Chondrocyte (in vitro differentiated cells): Measurements from ENCODE around the gene ZNF831. TPM values are rescaled to one million over a fixed set of nuclear protein-coding genes. Genes with fewer than 3 reads are reported as not detected.

Experiments used
- DNase-seq: peaks from one replicate; pipeline ENCODE4 v3.0.0; 2021; ENCODE audit warnings: mixed read lengths, low spot score
- H3K27ac Mint-ChIP-seq: one replicate; pipeline ENCODE4 v1.8.0; 2021; ENCODE audit warnings: mild to moderate bottlenecking, moderate library complexity, mixed read lengths; ENCODE audit not compliant: unreplicated experiment
- H3K27me3 Mint-ChIP-seq: 2 replicates; pipeline ENCODE4 v1.8.0; 2021; ENCODE audit warnings: low read depth, mixed read lengths
- H3K36me3 Mint-ChIP-seq: 2 replicates; pipeline ENCODE4 v1.8.0; 2021; ENCODE audit warnings: low read depth, mixed read lengths
- H3K4me1 Mint-ChIP-seq: 2 replicates; pipeline ENCODE4 v1.8.0; 2021; ENCODE audit warnings: low read depth, mild to moderate bottlenecking, mixed read lengths
- H3K4me3 Mint-ChIP-seq: one replicate; pipeline ENCODE4 v1.8.0; 2021; ENCODE audit warnings: mild to moderate bottlenecking, moderate library complexity, mixed read lengths; ENCODE audit not compliant: unreplicated experiment
- H3K9me3 Mint-ChIP-seq: 2 replicates; pipeline ENCODE4 v1.8.0; 2021; ENCODE audit warnings: low read depth, mixed read lengths
- total RNA-seq: library from RNA; stranded (reverse); gene quantifications from 3 replicates; pipeline ENCODE4 v1.2.1, GENCODE V29; 2021
- TF ChIP-seq, protein P1 (sequence below): fragments of 200-600 bp; sonication (generic); IDR thresholded peaks from 2 replicates; pipeline ENCODE4 v1.5.0; 2021; ENCODE audit warnings: antibody characterized with exemption, mild to moderate bottlenecking, moderate library complexity

Gene ZNF831
- total RNA-seq, 1 donor from 2014 or later: not detected

DNA sequence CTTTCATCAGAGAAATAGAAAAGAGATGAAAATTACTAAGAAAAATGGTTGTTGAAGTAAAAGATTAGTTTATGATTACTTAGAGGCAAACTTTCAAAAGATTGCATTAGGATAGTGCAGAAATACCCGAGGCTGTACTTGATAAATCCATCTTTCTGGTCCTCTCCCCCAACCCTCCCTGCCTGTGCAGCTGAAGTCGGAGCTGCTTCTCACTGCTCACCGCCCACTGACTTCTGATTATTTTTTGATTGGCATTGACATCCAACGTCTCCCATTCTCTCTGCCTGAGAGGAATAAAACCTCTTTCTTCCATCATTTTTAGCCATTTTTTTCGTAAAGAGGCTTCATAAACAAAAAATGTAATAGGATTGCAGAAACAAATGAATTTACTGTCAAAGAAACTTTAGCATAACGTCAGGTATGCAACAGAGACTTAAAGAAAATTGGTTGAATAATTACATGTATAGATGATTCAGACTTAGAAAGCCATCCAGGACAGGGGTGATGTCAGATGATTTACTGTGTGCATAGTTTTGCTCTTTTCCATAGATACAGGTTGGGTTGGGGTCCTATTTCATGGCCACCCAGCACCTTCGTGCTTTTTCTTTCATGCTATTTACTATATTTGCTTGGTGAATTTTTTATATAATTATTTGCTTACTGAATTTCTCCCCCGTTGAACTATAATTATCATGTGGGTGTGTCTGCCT is 83.2 kb downstream of the ZNF831 start:
- Mint-ChIP-seq H3K27me3 (peaks cover 15% of the 10 kb centered on the region), H3K4me3 (no peak overlapping the region), H3K4me1 (peaks cover 4% of the 10 kb centered on the region), H3K27ac (no peak overlapping the region), H3K36me3 (no peaks in the 10 kb centered on the region), H3K9me3 (peaks cover 5% of the 10 kb centered on the region)
- TF ChIP-seq, protein P1, sequence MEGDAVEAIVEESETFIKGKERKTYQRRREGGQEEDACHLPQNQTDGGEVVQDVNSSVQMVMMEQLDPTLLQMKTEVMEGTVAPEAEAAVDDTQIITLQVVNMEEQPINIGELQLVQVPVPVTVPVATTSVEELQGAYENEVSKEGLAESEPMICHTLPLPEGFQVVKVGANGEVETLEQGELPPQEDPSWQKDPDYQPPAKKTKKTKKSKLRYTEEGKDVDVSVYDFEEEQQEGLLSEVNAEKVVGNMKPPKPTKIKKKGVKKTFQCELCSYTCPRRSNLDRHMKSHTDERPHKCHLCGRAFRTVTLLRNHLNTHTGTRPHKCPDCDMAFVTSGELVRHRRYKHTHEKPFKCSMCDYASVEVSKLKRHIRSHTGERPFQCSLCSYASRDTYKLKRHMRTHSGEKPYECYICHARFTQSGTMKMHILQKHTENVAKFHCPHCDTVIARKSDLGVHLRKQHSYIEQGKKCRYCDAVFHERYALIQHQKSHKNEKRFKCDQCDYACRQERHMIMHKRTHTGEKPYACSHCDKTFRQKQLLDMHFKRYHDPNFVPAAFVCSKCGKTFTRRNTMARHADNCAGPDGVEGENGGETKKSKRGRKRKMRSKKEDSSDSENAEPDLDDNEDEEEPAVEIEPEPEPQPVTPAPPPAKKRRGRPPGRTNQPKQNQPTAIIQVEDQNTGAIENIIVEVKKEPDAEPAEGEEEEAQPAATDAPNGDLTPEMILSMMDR: no peak
- DNase-seq: no peak

DNA sequence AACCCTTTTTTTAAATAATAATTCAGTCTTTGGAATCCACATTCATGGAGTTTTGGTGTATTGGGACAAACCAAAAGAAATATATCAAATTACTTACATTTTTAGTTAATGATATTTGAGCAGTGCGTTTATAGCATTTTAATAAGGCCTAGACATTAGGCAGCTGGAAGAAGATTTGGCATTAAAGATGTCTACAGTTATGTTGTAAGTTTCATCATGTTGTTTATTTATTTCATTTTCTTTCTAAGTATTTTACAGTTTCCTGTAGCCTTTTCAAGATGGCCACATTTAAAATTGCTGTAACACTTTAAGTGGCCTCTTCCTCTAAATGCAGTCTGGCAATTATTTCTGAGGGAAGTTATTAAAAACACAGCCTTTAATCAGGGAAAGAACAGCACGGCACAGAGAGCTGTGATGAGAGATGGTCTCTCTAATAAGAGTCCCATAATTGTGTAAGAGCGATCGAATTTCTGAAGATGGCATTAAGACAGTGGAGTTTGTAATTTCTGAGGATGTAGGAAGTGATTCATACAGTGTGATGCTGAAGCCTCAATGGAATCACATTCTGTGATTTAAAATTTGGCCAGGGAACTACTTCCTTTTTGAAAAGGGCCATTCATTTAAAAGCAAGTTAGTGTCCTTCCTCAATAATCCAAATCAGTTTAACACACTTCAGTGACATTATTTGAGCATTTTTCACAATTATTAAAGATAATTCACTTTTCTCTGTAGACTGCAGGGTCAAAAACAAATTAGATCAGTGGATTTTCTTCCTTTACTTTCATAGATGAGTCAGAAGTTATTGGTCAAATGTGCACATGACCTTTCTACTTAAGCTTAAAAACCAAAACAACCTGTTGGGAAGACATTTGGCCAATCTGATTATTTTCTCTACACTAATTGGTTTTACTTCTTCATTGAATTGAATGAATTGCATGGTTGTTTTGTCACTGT is 84.4 kb downstream of the ZNF831 start:
- Mint-ChIP-seq H3K4me1 (peaks cover 2% of the 10 kb centered on the region), H3K27me3 (peaks cover 17% of the 10 kb centered on the region), H3K4me3 (no peak overlapping the region), H3K9me3 (peaks cover 5% of the 10 kb centered on the region), H3K27ac (no peak overlapping the region), H3K36me3 (peaks cover 1% of the 10 kb centered on the region)
- DNase-seq: no peak
- TF ChIP-seq, protein P1: no peak

DNA sequence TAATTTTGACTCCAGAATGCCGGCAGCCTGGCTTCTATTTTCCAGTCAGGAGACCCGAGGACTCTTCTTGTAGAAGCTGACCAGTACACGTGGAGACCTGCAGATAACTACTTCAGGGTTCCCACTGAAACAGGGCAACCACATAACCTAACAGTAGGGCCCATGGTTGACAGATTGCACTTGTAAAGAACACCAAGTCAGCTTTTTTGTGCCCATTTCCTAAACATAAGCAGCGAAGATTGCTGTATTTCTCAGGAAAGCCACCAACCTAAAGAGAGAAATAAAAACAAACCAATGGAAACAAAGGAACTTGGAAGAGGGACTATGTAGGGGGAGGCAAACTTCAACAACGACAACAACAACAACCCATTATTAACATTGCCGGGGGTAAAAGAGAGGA is 86.7 kb downstream of the ZNF831 start:
- no peaks in the 10 kb centered on the region for H3K4me1 Mint-ChIP-seq
- H3K4me3 Mint-ChIP-seq: no peak overlapping the region
- H3K9me3 Mint-ChIP-seq: peaks cover 5% of the 10 kb centered on the region
- no peak for DNase-seq
- peaks cover 1% of the 10 kb centered on the region for H3K36me3 Mint-ChIP-seq
- TF ChIP-seq, protein P1: no peak
- peaks cover 20% of the 10 kb centered on the region for H3K27me3 Mint-ChIP-seq
- H3K27ac Mint-ChIP-seq: no peak overlapping the region

DNA sequence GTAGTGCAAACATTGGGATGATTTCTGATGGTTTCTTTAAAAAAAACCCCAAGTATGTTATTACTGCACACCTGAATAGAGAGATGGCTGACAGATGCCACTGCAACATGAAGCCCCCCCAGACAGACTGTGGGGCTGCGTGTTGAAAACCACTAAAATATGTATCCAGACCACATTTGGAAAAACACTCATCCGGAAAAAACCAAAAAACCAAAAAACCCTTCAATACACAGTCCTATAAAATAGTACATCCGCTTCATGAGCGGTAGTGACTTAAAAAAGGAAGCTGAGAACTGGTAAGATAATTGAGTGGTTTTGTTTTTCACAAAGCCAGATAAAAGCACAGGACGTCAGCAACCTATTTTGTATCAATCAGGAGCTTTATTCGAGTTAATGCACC is 89.7 kb downstream of the ZNF831 start:
- TF ChIP-seq, protein P1: no peak
- H3K4me3 Mint-ChIP-seq: no peak overlapping the region
- H3K9me3 Mint-ChIP-seq: peaks cover 5% of the 10 kb centered on the region
- no peak for DNase-seq
- peaks cover 24% of the 10 kb centered on the region for H3K27me3 Mint-ChIP-seq
- H3K4me1 Mint-ChIP-seq: no peaks in the 10 kb centered on the region
- no peak overlapping the region for H3K27ac Mint-ChIP-seq
- peaks cover 1% of the 10 kb centered on the region for H3K36me3 Mint-ChIP-seq

DNA sequence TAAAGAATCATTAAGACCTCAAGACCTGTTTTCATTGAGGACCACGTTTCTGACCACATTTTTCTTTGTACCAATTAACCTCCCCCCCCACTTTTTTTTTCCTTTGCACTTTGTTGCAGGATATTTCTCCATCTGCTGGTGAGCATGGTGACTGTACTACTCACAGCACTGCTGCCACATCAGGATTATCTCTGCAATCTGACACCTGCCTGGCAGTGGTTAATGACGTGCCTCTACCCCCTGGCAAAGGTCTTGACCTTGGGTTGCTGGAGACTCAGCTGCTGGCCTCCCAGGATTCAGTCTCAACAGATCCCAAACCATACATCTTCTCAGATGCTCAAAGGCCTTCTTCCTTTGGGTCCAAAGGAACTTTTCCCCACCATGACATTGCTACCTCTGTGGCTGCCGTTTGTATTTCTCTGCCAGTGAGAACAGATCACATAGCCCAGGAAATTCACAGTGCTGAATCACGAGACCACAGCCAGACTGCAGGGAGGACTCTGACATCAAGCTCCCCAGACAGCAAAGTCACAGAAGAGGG is 90.2 kb downstream of the ZNF831 start:
- Mint-ChIP-seq H3K27me3 (peaks cover 24% of the 10 kb centered on the region), H3K4me3 (no peak overlapping the region), H3K36me3 (peaks cover 1% of the 10 kb centered on the region), H3K4me1 (no peaks in the 10 kb centered on the region), H3K9me3 (peaks cover 5% of the 10 kb centered on the region), H3K27ac (no peak overlapping the region)
- DNase-seq: no peak
- TF ChIP-seq, protein P1: no peak
